ENCODE data around the gene SIAH3.

SIAH3 gene

DNA sequence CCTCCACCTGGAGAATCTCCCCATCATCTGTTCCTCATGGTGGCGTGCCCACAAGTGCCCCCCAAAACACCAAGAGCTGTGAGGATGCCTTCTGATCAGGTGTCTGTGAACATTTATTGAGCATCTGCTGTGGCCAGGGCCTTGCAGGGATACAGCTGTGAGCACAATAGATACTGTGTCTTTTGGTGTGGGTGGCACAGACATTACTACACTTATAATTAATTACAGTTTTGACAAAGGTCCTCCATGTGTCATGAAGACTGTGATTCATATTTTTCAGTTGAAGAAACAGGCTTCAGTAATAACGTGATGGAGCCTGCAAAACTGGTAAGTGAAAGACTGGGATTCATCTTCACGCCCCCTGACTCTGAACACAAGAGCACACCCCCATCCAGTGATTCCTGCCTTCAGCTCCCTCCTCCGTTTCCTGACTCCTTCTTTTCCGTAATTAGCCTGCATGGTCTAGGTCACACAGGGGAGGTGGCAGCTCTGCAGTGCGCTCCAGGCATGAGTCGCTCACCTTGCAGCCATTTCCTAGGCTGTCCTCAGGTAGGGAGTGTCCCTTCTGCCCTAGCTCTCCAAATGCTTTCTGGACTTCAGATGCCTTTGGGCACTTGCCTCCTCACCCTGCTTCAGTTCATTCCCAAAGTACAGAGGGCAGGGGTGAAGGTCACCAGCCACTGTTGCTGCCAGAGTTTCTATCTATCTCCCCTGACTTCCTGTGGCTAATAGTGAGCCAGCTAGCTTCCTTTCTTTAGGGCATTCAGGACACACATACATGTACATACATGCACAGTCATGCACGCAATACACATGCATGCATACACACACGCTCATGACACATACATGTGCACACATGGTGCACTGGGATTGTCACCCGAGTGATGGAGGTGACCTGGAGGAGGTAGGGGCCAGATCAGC, 66.5 kb downstream of the SIAH3 start:
- Histone ChIP-seq H3K4me3 (ENCODE audit: insufficient read depth, low read depth, low read length, poor library complexity, severe bottlenecking) (no peak overlapping the region), H3K36me3 (ENCODE audit: control insufficient read depth, insufficient read depth, low read length) (no peaks in the 10 kb centered on the region), H3K9me3 (ENCODE audit: control insufficient read depth, low read length) (no peaks in the 10 kb centered on the region), H3K27me3 (replicated peaks; ENCODE audit: control insufficient read depth, insufficient read depth, low read length, poor library complexity, severe bottlenecking) (no peaks in the 10 kb centered on the region), H3K4me1 (ENCODE audit: control insufficient read depth, insufficient read depth, low read length, poor library complexity, severe bottlenecking) (no peaks in the 10 kb centered on the region), H3K27ac (ENCODE audit: insufficient read depth, low read length, poor library complexity, severe bottlenecking) (no peak overlapping the region)
- no peak for DNase-seq

GRCh38 chr13:45783346-45784043, 68.1 kb downstream of the SIAH3 start:
- DNase-seq = no peak
- Histone ChIP-seq H3K4me1 (ENCODE audit: control insufficient read depth, insufficient read depth, low read length, poor library complexity, severe bottlenecking) (no peaks in the 10 kb centered on the region), H3K9me3 (ENCODE audit: control insufficient read depth, low read length) (no peaks in the 10 kb centered on the region), H3K27ac (ENCODE audit: insufficient read depth, low read length, poor library complexity, severe bottlenecking) (no peak overlapping the region), H3K27me3 (replicated peaks; ENCODE audit: control insufficient read depth, insufficient read depth, low read length, poor library complexity, severe bottlenecking) (no peaks in the 10 kb centered on the region), H3K36me3 (ENCODE audit: control insufficient read depth, insufficient read depth, low read length) (no peaks in the 10 kb centered on the region), H3K4me3 (ENCODE audit: insufficient read depth, low read depth, low read length, poor library complexity, severe bottlenecking) (no peak overlapping the region)

DNA sequence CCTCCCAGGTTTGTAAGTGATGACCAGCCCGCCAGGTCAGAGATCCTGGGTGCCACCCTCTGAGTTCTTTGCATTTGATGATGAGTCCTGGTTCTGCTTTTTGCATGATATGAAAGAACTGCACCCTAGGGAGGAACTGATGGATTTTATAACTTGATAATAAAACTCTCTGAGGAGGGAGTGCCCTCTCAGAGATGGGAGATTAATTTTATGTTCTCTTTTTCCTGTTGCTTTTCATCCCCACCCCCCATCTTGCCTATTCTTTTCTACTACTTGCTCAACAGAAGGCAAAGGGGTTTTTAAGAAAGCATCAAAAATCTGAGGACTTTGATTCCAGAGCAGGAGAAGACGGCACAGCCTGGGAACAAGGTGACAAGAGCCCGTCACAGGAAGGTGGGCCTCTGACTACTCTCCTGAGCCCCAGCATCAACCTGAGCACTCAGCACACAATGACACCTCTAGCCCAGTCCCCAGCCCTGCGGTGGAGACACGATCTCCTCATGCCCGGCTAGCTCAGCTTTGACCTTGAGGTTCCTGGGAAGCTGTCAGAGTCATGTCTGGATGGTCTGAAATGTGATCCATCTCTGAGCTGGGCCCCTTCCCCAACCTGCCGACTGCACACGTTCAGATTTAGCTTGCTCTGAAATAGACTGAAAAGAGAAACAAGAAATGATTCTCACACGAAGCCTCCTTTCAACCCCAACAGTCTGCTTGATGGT, 69.1 kb downstream of the SIAH3 start:
- Histone ChIP-seq H3K4me1 (ENCODE audit: control insufficient read depth, insufficient read depth, low read length, poor library complexity, severe bottlenecking) (no peaks in the 10 kb centered on the region), H3K4me3 (ENCODE audit: insufficient read depth, low read depth, low read length, poor library complexity, severe bottlenecking) (no peak overlapping the region), H3K36me3 (ENCODE audit: control insufficient read depth, insufficient read depth, low read length) (no peaks in the 10 kb centered on the region), H3K9me3 (ENCODE audit: control insufficient read depth, low read length) (no peaks in the 10 kb centered on the region), H3K27me3 (replicated peaks; ENCODE audit: control insufficient read depth, insufficient read depth, low read length, poor library complexity, severe bottlenecking) (no peaks in the 10 kb centered on the region), H3K27ac (ENCODE audit: insufficient read depth, low read length, poor library complexity, severe bottlenecking) (no peak overlapping the region)
- DNase-seq = no peak

DNA sequence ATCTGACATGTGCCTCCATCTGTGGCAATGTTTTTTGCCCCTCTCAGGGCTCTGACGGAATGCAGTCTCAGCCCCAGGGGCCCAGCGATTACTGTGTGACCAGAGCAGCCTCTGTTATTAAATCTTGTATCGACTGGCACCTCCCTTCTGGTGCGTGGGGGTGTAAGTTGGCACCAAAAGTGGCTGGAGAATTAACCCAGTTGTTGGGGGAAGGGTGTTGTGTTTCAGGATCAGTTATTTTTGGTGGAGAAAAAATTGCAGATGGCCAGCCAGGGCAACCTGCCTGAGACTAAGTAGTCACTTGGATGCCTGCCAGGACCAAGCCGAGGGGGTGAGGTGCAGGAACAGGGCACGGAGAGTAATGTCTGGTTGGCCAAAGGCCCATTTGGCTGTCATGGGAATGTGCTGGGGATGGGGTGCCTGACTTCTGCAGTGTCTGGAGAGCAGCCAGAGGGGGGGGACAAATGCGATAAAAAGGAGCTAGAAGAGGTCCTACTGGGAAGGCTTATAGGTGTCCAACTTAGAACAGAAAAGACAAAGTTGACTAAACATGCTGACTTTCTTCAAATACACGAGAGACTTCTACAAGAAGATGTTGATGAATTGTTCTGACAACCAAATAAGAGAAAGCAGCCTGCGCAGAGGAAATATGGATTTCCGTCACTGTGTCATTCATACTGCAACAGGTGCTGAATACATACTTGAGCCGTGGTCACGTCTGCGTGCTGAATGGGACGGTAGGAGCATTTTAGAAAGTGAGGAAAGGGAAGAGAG, 69.8 kb downstream of the SIAH3 start:
- Histone ChIP-seq H3K27me3 (replicated peaks; ENCODE audit: control insufficient read depth, insufficient read depth, low read length, poor library complexity, severe bottlenecking) (no peaks in the 10 kb centered on the region), H3K36me3 (ENCODE audit: control insufficient read depth, insufficient read depth, low read length) (no peaks in the 10 kb centered on the region), H3K4me3 (ENCODE audit: insufficient read depth, low read depth, low read length, poor library complexity, severe bottlenecking) (no peak overlapping the region), H3K9me3 (ENCODE audit: control insufficient read depth, low read length) (no peaks in the 10 kb centered on the region), H3K27ac (ENCODE audit: insufficient read depth, low read length, poor library complexity, severe bottlenecking) (no peak overlapping the region), H3K4me1 (ENCODE audit: control insufficient read depth, insufficient read depth, low read length, poor library complexity, severe bottlenecking) (no peaks in the 10 kb centered on the region)
- no peak for DNase-seq

- Histone ChIP-seq H3K4me1 (ENCODE audit: control insufficient read depth, insufficient read depth, low read length, poor library complexity, severe bottlenecking) (no peaks in the 10 kb centered on the region), H3K36me3 (ENCODE audit: control insufficient read depth, insufficient read depth, low read length) (no peaks in the 10 kb centered on the region), H3K4me3 (ENCODE audit: insufficient read depth, low read depth, low read length, poor library complexity, severe bottlenecking) (no peak overlapping the region), H3K27me3 (replicated peaks; ENCODE audit: control insufficient read depth, insufficient read depth, low read length, poor library complexity, severe bottlenecking) (no peaks in the 10 kb centered on the region), H3K9me3 (ENCODE audit: control insufficient read depth, low read length) (no peaks in the 10 kb centered on the region), H3K27ac (ENCODE audit: insufficient read depth, low read length, poor library complexity, severe bottlenecking) (no peak overlapping the region)
- DNase-seq = no peak
Observed at GRCh38 chr13:45779901-45780300, 71.7 kb downstream of the SIAH3 start.

- DNase-seq = no peak
- no peak overlapping the region for H3K4me3 ChIP-seq (ENCODE audit: insufficient read depth, low read depth, low read length, poor library complexity, severe bottlenecking)
- H3K4me1 ChIP-seq (ENCODE audit: control insufficient read depth, insufficient read depth, low read length, poor library complexity, severe bottlenecking) = no peaks in the 10 kb centered on the region
- H3K27me3 ChIP-seq (replicated peaks; ENCODE audit: control insufficient read depth, insufficient read depth, low read length, poor library complexity, severe bottlenecking) = no peaks in the 10 kb centered on the region
- no peaks in the 10 kb centered on the region for H3K9me3 ChIP-seq (ENCODE audit: control insufficient read depth, low read length)
- no peak overlapping the region for H3K27ac ChIP-seq (ENCODE audit: insufficient read depth, low read length, poor library complexity, severe bottlenecking)
- H3K36me3 ChIP-seq (ENCODE audit: control insufficient read depth, insufficient read depth, low read length) = no peaks in the 10 kb centered on the region
Observed at GRCh38 chr13:45778882-45779281, 72.7 kb downstream of the SIAH3 start.

GRCh38 chr13:45776748-45777147, 74.8 kb downstream of the SIAH3 start:
- DNase-seq = no peak
- H3K4me1 ChIP-seq (ENCODE audit: control insufficient read depth, insufficient read depth, low read length, poor library complexity, severe bottlenecking) = no peaks in the 10 kb centered on the region
- H3K27ac ChIP-seq (ENCODE audit: insufficient read depth, low read length, poor library complexity, severe bottlenecking) = no peak overlapping the region
- H3K9me3 ChIP-seq (ENCODE audit: control insufficient read depth, low read length) = no peaks in the 10 kb centered on the region
- H3K36me3 ChIP-seq (ENCODE audit: control insufficient read depth, insufficient read depth, low read length) = no peaks in the 10 kb centered on the region
- no peak overlapping the region for H3K4me3 ChIP-seq (ENCODE audit: insufficient read depth, low read depth, low read length, poor library complexity, severe bottlenecking)
- H3K27me3 ChIP-seq (replicated peaks; ENCODE audit: control insufficient read depth, insufficient read depth, low read length, poor library complexity, severe bottlenecking) = no peaks in the 10 kb centered on the region

- no peak overlapping the region for H3K4me3 ChIP-seq (ENCODE audit: insufficient read depth, low read depth, low read length, poor library complexity, severe bottlenecking)
- DNase-seq = no peak
- H3K4me1 ChIP-seq (ENCODE audit: control insufficient read depth, insufficient read depth, low read length, poor library complexity, severe bottlenecking) = no peaks in the 10 kb centered on the region
- H3K36me3 ChIP-seq (ENCODE audit: control insufficient read depth, insufficient read depth, low read length) = no peaks in the 10 kb centered on the region
- no peaks in the 10 kb centered on the region for H3K27me3 ChIP-seq (replicated peaks; ENCODE audit: control insufficient read depth, insufficient read depth, low read length, poor library complexity, severe bottlenecking)
- no peak overlapping the region for H3K27ac ChIP-seq (ENCODE audit: insufficient read depth, low read length, poor library complexity, severe bottlenecking)
- no peaks in the 10 kb centered on the region for H3K9me3 ChIP-seq (ENCODE audit: control insufficient read depth, low read length)
Observed at GRCh38 chr13:45775401-45775963, 76.1 kb downstream of the SIAH3 start.

DNA sequence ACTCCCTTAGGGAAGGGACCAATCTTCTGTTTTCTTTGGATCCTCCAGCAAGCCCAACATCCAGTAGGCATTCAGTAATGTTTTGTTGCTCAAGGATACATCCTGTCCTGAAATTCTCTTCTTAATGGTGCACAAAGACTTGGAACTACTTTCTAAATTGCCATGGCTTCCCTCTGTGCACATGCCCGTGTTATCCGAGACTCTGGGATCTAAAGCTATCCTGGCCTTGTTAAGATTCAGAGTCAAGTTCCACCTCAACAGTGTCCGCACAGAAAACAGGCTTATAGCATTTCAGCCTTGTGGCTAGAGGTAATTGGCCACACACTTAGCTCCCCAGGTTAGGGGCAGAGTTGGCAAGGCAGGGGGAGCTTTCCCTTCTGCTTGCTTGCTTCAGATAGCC, 77.6 kb downstream of the SIAH3 start:
- Histone ChIP-seq H3K36me3 (ENCODE audit: control insufficient read depth, insufficient read depth, low read length) (no peaks in the 10 kb centered on the region), H3K27ac (ENCODE audit: insufficient read depth, low read length, poor library complexity, severe bottlenecking) (no peak overlapping the region), H3K4me1 (ENCODE audit: control insufficient read depth, insufficient read depth, low read length, poor library complexity, severe bottlenecking) (no peaks in the 10 kb centered on the region), H3K27me3 (replicated peaks; ENCODE audit: control insufficient read depth, insufficient read depth, low read length, poor library complexity, severe bottlenecking) (no peaks in the 10 kb centered on the region), H3K9me3 (ENCODE audit: control insufficient read depth, low read length) (no peaks in the 10 kb centered on the region), H3K4me3 (ENCODE audit: insufficient read depth, low read depth, low read length, poor library complexity, severe bottlenecking) (no peak overlapping the region)
- no peak for DNase-seq

Data from effector memory CD4-positive, alpha-beta T cell (primary cell).